Fibroblast of the aortic adventitia (primary cell): ENCODE results near the gene PDE11A. TPM values are rescaled to one million over a fixed set of nuclear protein-coding genes. Genes with fewer than 3 reads are reported as not detected.
"Not testable (repeated sequence)": the region's sequence is repeated elsewhere in the genome, so short reads cannot be mapped to it uniquely, and the experiment has no call there.

Experiments
- DNase-seq: peaks from one replicate; pipeline ENCODE4 v3.0.0-alpha.2; 2010; ENCODE audit warnings: low read depth
- H3K4me3 ChIP-seq: 2 replicates; pipeline ENCODE4 v1.5.1; 2011; ENCODE audit warnings: low read depth, mild to moderate bottlenecking, control low read depth, low read length, moderate library complexity
- CTCF ChIP-seq: IDR thresholded peaks from 2 replicates; pipeline ENCODE4 v1.5.1; 2011; ENCODE audit warnings: mild to moderate bottlenecking, low read length, control low read depth, inconsistent platforms; ENCODE audit not compliant: insufficient read depth
- total RNA-seq: library from RNA; depleted of rRNA; stranded (reverse); fragments of >200 nt; gene quantifications from 2 replicates; pipeline ENCODE4 v1.2.3, GENCODE V29; 2012; ENCODE audit warnings: low replicate concordance

PDE11A gene
- total RNA-seq, 1 donor, result not detected

GRCh38 chr2:178066890-178067669 is 5.5 kb downstream of the PDE11A start:
- TF ChIP-seq CTCF, result no peak
- H3K4me3 ChIP-seq, result no peak overlapping the region
- no peak for DNase-seq

- no peak for TF ChIP-seq CTCF
- DNase-seq, result no peak
Observed at GRCh38 chr2:178066324-178066723, 6.3 kb downstream of the PDE11A start.

GRCh38 chr2:178059681-178060080 is 12.9 kb downstream of the PDE11A start:
- H3K4me3 ChIP-seq, result no peak overlapping the region
- no peak for DNase-seq
- TF ChIP-seq CTCF, result no peak

More at GRCh38 chr2:178066324-178066723, 6.3 kb downstream of the PDE11A start:
- no peak overlapping the region for H3K4me3 ChIP-seq

GRCh38 chr2:178059111-178059510 is 13.5 kb downstream of the PDE11A start:
- TF ChIP-seq CTCF, result no peak
- DNase-seq, result no peak
- H3K4me3 ChIP-seq, result no peak overlapping the region

GRCh38 chr2:178057179-178057680 is 15.3 kb downstream of the PDE11A start:
- H3K4me3 ChIP-seq, result no peak overlapping the region
- DNase-seq, result no peak
- no peak for TF ChIP-seq CTCF

- no peak for DNase-seq
- H3K4me3 ChIP-seq, result no peak overlapping the region
- TF ChIP-seq CTCF, result no peak
Observed at GRCh38 chr2:178056345-178056744, 16.2 kb downstream of the PDE11A start.

GRCh38 chr2:178051257-178051656 is 21.3 kb downstream of the PDE11A start:
- not testable (repeated sequence) for DNase-seq, H3K4me3 ChIP-seq
